SU-DHL-6 (cell line): Measurements from ENCODE around the gene TLR8.
A peak's percentile ranks its signal among the peaks of the same experiment; 100 is the strongest.

Source experiments
- H2AFZ ChIP-seq: fragments of 200-600 bp; sonication (generic); 2 replicates; pipeline ENCODE4 v1.6.1; 2014; ENCODE audit warnings: low read depth, mild to moderate bottlenecking, moderate library complexity, mixed read lengths, antibody characterized with exemption, low read length; ENCODE audit not compliant: severe bottlenecking
- H3F3A ChIP-seq: fragments of 200-600 bp; shearing (Covaris generic); 2 replicates; pipeline ENCODE4 v1.6.0; 2016; ENCODE audit warnings: antibody characterized with exemption, mild to moderate bottlenecking; ENCODE audit not compliant: insufficient read depth
- H3K27ac ChIP-seq: fragments of 200-600 bp; sonication (generic); 2 replicates; pipeline ENCODE4 v1.5.1; 2016; ENCODE audit warnings: low read depth, mild to moderate bottlenecking, low read length, moderate library complexity, mixed read lengths
- H3K27me3 ChIP-seq: fragments of 200-600 bp; sonication (generic), shearing (Covaris generic); 2 replicates; pipeline ENCODE4 v1.6.0; 2014; ENCODE audit warnings: mild to moderate bottlenecking, low read length
- H3K36me3 ChIP-seq: fragments of 200-600 bp; sonication (generic); 2 replicates; pipeline ENCODE4 v1.6.1; 2014; ENCODE audit warnings: mild to moderate bottlenecking, low read length, mixed read lengths
- H3K4me2 ChIP-seq: fragments of 300-600, 200-600 bp; shearing (Covaris generic), sonication (generic); 2 replicates; pipeline ENCODE4 v1.6.0; 2014; ENCODE audit warnings: low read length, low read depth, mild to moderate bottlenecking; ENCODE audit not compliant: poor library complexity, severe bottlenecking
- H3K4me3 ChIP-seq: fragments of 200-600 bp; sonication (generic); 2 replicates; pipeline ENCODE4 v1.5.1; 2014; ENCODE audit warnings: antibody characterized with exemption, low read length, mild to moderate bottlenecking, mixed read lengths; ENCODE audit not compliant: insufficient read depth, poor library complexity, severe bottlenecking
- H3K79me2 ChIP-seq: fragments of 200-600 bp; sonication (generic); 2 replicates; pipeline ENCODE4 v1.6.1; 2014; ENCODE audit warnings: mild to moderate bottlenecking, low read length, moderate library complexity; ENCODE audit not compliant: insufficient read depth
- H3K9ac ChIP-seq: fragments of 200-600 bp; sonication (generic); 2 replicates; pipeline ENCODE4 v1.7.0; 2014; ENCODE audit warnings: mild to moderate bottlenecking, low read length
- H3K9me2 ChIP-seq: fragments of 200-600 bp; sonication (generic); replicated peaks from 2 replicates; pipeline ENCODE4 v1.6.1; 2014; ENCODE audit warnings: low read length; ENCODE audit not compliant: insufficient read depth
- H3K9me3 ChIP-seq: fragments of 200-600 bp; sonication (generic); 2 replicates; pipeline ENCODE4 v1.6.1; 2014; ENCODE audit warnings: low read length, mixed read lengths; ENCODE audit not compliant: insufficient read depth
- H4K20me1 ChIP-seq: fragments of 200-600 bp; sonication (generic); 2 replicates; pipeline ENCODE4 v1.6.1; 2014; ENCODE audit warnings: low read depth, mild to moderate bottlenecking, antibody characterized with exemption, low read length, moderate library complexity, mixed read lengths
- EZH2phosphoT487 ChIP-seq: fragments of 200-600 bp; sonication (generic), shearing (Covaris generic); conservative IDR thresholded peaks from 2 replicates; pipeline ENCODE4 v1.6.1; 2018; ENCODE audit warnings: mild to moderate bottlenecking, antibody characterized with exemption, low read length, moderate library complexity, mixed read lengths
- TF ChIP-seq, protein P1 (sequence below): fragments of 200-600 bp; sonication (generic); IDR thresholded peaks from one replicate; pipeline ENCODE4 v1.5.1; 2017; ENCODE audit warnings: antibody characterized with exemption, mild to moderate bottlenecking, low read length, moderate library complexity; ENCODE audit not compliant: insufficient read depth, poor library complexity, severe bottlenecking

The TLR8 gene

GRCh38 chrX:12951595-12951975 lies 45.2 kb downstream of the TLR8 start:
- Histone ChIP-seq H3K79me2 (no peaks in the 10 kb centered on the region; the same call in 1 of the 2 replicates), H3K4me3 (peak overlapping the region; percentile 41), H3K9ac (peak overlapping the region; percentile 55), H3K27ac (peak overlapping the region; percentile 96), H3K36me3 (no peaks in the 10 kb centered on the region), H3K4me2 (peak overlapping the region; percentile 84), H4K20me1 (no peaks in the 10 kb centered on the region), H3K27me3 (no peaks in the 10 kb centered on the region), H3F3A (peaks cover 69% of the 10 kb centered on the region), H3K9me2 (no peaks in the 10 kb centered on the region), H2AFZ (no peak overlapping the region), H3K9me3 (no peaks in the 10 kb centered on the region)
- TF ChIP-seq, protein P1, sequence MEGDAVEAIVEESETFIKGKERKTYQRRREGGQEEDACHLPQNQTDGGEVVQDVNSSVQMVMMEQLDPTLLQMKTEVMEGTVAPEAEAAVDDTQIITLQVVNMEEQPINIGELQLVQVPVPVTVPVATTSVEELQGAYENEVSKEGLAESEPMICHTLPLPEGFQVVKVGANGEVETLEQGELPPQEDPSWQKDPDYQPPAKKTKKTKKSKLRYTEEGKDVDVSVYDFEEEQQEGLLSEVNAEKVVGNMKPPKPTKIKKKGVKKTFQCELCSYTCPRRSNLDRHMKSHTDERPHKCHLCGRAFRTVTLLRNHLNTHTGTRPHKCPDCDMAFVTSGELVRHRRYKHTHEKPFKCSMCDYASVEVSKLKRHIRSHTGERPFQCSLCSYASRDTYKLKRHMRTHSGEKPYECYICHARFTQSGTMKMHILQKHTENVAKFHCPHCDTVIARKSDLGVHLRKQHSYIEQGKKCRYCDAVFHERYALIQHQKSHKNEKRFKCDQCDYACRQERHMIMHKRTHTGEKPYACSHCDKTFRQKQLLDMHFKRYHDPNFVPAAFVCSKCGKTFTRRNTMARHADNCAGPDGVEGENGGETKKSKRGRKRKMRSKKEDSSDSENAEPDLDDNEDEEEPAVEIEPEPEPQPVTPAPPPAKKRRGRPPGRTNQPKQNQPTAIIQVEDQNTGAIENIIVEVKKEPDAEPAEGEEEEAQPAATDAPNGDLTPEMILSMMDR = no peak
- no peak for TF ChIP-seq EZH2phosphoT487

DNA sequence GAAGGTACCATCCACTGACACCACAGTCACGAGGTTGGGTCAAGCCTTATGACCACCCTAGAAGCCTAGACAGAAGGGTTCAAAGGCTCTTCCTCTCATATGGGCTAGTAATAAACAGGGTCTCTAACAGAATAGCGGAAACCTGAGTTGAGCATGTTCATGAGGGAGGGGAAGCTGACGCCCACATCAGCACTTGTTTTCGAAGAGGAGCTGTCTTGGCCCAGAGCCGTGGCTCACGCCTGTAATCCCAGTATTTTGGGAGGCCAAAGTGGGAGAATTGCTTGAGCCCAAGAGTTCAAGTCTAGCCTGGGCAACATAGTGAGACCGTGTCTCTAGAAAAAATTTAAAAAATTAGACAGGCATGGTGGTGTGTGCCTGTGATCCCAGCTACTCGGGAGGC lies 47.0 kb downstream of the TLR8 start:
- peaks cover 80% of the 10 kb centered on the region for H3F3A ChIP-seq
- H2AFZ ChIP-seq = no peak overlapping the region
- H3K9ac ChIP-seq = no peak overlapping the region
- H4K20me1 ChIP-seq = no peaks in the 10 kb centered on the region
- no peaks in the 10 kb centered on the region for H3K9me2 ChIP-seq
- no peaks in the 10 kb centered on the region; the same call in 1 of the 2 replicates for H3K79me2 ChIP-seq
- H3K36me3 ChIP-seq = no peaks in the 10 kb centered on the region
- no peaks in the 10 kb centered on the region for H3K27me3 ChIP-seq
- no peaks in the 10 kb centered on the region for H3K9me3 ChIP-seq
- H3K4me2 ChIP-seq = no peak overlapping the region
- H3K4me3 ChIP-seq = no peak overlapping the region
- peak overlapping the region; percentile 96 for H3K27ac ChIP-seq
- TF ChIP-seq EZH2phosphoT487 = no peak
- TF ChIP-seq, protein P1 = no peak

DNA sequence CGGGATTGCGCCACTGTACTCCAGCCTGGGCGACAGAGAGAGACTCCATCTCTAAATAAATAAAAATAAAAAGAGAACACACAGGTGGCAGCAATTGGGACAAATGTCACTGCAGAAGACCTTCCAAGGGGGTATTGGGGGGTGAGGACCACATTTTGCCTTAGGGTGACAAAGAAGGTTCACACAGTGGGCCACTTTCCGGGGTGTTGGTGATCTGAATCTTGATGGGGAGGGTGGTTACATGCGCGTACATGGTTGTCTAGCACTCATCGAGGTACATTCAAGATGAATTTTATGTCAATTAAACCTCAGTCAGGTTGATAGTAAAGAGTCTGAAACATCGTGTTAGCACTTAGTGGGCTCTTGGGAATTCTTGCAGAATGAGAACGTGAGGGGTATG lies 48.0 kb downstream of the TLR8 start:
- Histone ChIP-seq H3F3A (peaks cover 72% of the 10 kb centered on the region), H3K79me2 (no peaks in the 10 kb centered on the region; the same call in 1 of the 2 replicates), H3K27me3 (no peaks in the 10 kb centered on the region), H3K36me3 (no peaks in the 10 kb centered on the region), H4K20me1 (no peaks in the 10 kb centered on the region), H3K9ac (peak overlapping the region; percentile 77), H3K4me2 (peak overlapping the region; percentile 82), H3K4me3 (no peak overlapping the region), H3K27ac (peak overlapping the region; percentile 100), H2AFZ (no peak overlapping the region), H3K9me2 (no peaks in the 10 kb centered on the region), H3K9me3 (no peaks in the 10 kb centered on the region)
- TF ChIP-seq, protein P1 = no peak
- TF ChIP-seq EZH2phosphoT487 = no peak
